Skin of body (tissue), 2 donors: ENCODE results near the gene SNAPC3. TPM values are rescaled to one million over a fixed set of nuclear protein-coding genes. Genes with fewer than 3 reads are reported as not detected.
"Not testable (repeated sequence)": the region's sequence is repeated elsewhere in the genome, so short reads cannot be mapped to it uniquely, and the experiment has no call there.

ENCODE experiments used
- DNase-seq: peaks from one replicate; lab custom pipeline; 2025; lab: John Stamatoyannopoulos, UW
- total RNA-seq: library from RNA; depleted of rRNA; stranded (reverse); fragments of >200 nt; gene quantifications from one replicate; pipeline ENCODE4 v1.2.3, GENCODE V29; 2014

The SNAPC3 gene
- 40.2 TPM for total RNA-seq

- DNase-seq: peak; percentile 94
These were observed at the start of gene SNAPC3 for GRCh38 chr9:15422372-15423230. SNAPC3 (plus strand) TSS chr9:15422876; CDS start chr9:15422880, 4 bp downstream.

DNA sequence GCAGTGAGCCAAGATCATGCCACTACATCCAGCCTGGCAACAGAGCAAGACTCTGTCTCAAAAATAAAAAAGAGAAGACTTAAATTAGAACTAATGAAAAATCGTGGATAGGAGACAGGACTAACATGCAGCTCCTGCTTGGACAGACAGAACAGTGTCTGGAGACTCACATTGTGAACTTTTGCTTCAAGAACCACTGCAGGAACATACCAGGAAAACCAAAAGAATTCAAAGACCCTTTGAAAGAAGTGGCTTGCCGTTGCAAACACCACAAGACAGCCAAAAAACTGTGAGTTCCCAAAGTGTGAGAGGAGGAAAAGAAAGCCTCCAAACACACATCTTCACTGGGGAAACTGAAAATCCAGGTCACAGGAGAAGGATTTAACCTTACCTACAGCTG, 48.8 kb upstream of the SNAPC3 start:
- DNase-seq: no peak

DNA sequence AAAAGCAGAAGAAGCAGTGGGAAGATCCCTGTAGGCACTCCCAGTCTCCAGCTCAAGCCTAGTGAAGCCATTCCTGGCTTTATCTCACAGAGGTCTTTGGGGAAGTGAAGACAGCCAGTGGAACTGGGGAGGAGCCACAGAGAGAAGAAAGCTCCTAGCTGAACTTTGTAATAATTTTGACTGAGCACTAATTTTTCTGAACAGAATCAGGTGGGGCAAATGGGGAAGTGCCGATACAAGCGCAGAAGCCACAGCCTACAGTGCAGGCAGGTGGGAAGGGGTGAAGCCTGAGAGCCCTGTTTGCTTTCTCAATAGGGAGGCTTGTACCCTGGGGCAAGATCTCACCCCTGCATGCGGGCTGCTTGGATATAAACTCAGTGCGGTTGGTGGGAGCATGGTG, 48.4 kb upstream of the SNAPC3 start:
- no peak for DNase-seq

DNA sequence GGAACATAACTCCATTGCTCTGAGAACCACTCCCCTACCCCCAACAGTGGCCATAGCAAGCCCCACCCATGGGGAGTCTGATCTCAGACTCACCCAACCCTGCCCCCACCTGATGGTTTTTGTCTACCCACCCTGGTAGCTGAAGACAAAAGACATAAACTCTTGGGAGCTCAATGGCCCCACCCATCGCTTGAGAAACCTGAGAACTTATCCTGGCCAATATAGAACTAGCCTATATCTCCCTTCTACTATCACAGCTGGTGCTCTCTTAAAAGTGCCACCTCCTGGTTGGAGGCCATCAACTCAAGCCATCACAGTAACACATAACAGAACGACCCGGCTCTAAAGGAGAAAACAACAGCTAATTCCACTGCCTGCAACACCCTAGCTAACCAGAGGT, 47.9 kb upstream of the SNAPC3 start:
- no peak for DNase-seq

DNA sequence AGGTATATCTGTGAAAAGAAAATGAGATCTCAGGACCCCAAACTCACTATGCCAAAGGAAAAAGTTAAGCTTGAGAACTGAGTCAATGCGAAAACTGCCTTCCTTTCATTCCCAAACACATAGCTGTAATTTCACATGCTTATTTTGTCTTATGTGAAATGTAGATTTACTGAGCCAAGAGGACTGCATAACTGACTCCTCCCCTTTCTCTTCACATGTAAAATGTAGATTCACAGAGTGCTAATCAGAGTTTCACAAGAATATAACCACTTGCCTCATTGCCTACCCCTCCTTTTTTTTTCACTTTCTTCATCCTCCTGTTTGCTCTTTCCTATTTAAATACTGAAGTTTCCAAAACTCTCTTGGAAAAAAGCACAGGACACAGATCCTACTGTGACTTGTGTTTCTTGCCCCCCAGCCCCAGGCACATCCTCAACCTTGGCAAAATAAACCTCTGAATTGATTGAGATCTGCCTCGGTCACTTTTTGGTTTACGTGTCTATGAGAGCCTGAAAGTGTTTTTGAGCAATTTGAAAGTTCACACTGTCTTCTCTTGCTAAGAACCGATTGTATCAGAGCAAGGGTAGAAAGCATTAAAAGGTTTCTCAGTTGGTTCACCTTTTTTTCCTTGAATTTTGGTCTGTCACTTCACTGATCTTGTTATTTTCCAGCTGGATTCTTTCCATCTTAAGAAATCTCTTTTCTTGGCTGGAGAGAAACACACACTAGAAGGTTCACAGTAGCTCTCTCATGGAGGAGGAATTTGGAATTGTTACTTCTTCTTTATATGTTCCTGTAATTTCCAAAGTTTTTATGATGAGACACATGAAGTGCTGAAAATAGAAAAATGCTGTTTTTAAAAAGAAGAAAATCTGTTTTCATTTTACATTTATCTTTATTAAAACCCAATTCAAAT, 44.8 kb upstream of the SNAPC3 start:
- DNase-seq: no peak

- DNase-seq: not testable (repeated sequence)
These were observed 43.4 kb upstream of the SNAPC3 start for GRCh38 chr9:15379317-15379716.

DNA sequence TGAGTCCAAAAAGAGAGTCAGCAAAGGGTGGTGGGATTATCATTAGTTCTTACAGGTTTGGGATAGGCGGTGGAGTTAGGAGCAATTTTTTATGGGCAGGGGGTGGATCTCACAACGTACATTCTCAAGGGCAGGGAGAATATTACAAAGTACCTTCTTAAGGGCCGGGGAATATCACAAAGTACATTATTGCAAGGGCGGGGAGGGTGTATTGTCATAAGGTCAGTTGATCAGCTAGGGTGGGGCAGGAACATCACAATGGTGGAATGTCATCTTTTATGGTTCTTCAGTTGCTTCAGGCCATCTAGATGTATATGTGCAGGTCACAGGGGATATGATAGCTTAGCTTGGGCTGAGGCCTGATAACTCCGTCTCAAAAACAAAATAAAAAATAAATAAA, 42.8 kb upstream of the SNAPC3 start:
- not testable (repeated sequence) for DNase-seq

DNA sequence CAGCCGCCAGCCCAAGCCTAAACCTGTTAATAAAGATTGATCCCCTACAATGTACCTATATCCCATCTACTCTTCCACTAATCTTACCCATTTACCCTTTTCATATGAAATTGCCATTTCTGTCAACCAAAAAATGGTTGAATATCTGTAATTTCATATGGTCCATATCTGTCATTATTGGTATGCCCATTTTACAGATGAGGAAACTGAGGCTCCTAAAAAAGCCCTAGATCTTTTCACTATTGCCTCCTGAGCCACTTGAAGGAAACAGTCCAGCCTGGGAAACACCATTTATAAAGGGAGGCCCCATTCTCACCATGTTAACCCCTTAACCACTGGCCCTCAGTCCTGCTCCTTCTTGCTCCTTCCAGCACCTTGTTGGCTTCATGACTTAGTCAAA, 41.2 kb upstream of the SNAPC3 start:
- DNase-seq: no peak

DNA sequence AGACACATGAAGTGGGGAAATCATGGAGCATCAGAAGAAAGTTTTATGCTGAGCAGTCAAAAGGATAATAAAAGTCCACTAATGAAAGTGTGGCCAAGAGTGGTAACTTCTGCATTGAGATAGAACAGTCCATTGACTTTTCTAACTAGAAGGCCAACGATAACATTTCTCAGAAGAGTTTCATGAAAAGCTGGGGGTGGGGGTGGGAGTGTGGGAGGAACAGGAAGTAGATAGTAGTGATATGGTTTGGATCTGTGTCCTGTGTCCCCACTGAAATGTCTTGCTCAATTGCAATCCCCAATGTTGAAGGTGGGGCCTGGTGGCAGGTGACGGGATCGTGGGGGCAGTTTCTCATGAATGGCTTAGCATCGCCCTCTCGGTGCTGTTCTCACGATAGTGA, 36.2 kb upstream of the SNAPC3 start:
- DNase-seq: no peak

DNA sequence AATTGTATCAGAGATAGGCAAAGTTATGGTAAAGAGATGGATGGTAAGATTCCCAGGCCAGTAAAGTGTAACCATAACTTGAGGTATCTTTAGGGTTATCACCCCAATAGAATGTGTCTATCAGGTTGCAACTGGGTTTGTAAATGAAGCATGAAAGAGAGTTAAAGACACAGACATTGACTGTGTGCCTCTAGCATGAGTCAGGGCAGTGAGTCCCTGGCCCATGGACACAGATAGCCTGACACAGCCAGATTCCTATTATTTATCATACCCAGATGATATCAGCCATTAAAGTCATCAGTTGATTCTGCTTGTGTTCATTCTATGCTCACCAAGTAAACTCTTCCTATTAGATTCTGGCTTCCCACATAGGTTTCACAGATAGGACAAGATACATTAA, 33.5 kb upstream of the SNAPC3 start:
- no peak for DNase-seq

- DNase-seq: no peak
These were observed 33.0 kb upstream of the SNAPC3 start for GRCh38 chr9:15389631-15390030.

GRCh38 chr9:15390201-15390600, 32.5 kb upstream of the SNAPC3 start:
- no peak for DNase-seq

GRCh38 chr9:15392363-15392762, 30.3 kb upstream of the SNAPC3 start:
- no peak for DNase-seq

GRCh38 chr9:15400281-15400941, 22.3 kb upstream of the SNAPC3 start:
- DNase-seq: no peak

DNA sequence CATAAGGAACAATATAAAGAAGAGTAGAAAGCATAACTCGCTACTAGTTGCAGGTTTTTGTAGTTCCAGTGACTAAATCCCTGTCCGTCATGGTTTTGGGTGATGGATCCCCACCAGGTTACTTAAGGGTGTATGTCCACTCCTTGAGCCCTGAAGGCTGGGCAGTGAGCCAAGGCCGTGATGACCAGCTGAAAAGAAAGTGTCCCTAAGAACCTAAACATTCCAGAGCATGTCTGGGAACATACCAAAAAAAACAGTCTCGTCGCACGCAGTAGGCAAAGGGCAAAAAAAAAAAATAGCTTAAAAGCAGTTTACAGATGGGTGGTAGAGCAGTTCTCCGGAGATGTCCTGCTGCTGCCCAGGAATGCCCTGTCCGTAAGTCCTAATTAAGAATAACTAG, 21.4 kb upstream of the SNAPC3 start:
- DNase-seq: no peak

GRCh38 chr9:15403155-15403554, 19.5 kb upstream of the SNAPC3 start:
- DNase-seq: no peak

DNA sequence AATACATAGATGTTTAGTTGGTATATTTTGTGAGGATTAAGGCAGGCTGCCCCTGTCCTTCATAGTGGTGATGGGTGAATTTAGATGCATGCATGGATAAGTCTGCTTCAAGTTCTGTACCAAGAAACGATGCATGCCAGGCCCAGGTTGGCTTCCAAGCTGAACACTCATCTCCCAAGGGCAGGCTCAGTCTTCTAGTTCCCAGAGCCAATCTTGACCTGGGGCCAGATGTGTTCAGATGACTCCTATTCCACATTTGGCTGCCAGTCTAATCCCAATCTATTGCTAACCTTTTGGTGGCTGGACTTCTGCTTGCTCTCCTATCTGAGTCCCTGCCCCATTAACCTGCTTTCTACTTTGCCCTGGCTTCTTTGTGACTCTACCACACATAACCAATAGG, 18.5 kb upstream of the SNAPC3 start:
- no peak for DNase-seq

GRCh38 chr9:15416880-15417279, 5.8 kb upstream of the SNAPC3 start:
- no peak for DNase-seq

DNA sequence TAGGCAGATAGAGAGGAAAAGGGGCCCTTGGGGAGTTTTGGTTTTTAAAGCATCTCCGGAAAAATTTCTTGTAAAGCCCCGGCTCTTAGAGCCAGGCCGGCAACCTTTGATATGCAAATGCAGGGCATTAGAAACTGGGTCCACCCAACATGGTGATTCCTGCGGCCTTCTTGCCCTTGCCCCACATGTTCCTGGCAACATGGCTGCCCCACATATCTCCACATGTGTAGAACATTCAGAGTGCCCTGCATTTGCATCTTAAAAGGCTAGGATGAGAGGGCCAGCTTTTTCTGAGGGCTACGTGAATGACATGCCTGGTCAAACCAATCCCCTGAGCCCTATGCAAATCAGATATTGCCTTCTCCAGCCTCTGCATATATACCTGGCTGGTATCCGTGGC, 5.0 kb upstream of the SNAPC3 start:
- no peak for DNase-seq

DNA sequence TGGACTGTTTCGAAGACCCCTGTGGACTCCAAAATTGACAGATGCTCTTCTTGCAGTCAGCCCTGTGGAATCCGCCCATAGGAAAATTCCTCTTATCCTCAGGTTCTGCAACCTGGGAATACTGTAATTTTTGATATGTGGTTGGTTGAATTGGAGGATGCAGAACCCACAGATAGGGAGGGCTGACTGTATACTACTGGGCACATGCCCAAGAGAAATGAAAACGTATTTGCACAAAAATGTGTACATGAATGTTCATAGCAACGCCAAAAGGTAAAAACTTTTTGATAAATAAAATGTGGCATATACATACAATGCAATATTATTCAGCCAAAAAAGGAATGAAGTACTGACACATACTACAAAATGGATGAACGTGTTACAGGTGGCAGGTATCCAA, 1.9 kb upstream of the SNAPC3 start:
- DNase-seq: no peak

DNA sequence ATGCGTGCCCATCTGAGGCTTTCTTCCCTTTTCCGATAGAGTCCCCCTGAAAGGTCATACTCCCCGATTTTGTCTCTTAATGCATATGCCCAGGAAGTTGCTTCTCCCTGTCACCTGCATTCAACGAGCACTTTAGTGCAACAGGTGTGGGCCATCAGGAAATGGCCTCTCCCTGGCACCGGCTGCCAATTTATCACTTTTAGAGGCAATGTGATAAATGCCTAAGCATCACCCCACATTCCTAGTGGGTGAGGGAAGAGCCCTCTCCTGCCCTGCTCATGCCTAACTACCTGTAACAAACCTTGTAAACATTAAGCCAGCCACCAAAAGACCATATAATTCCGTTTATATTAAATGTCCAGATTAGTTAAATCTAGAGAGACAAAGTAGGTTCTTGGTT, 1.1 kb upstream of the SNAPC3 start:
- DNase-seq: no peak

GRCh38 chr9:15421990-15422371, 695 bp upstream of the SNAPC3 start:
- DNase-seq: peak; percentile 52
